HG03095 (cell line): ENCODE data around the gene VSIG8.

Experiments used
- ATAC-seq: cut with Tn5 transposase; IDR thresholded peaks from one replicate; pipeline ENCODE4 v1.9.1; 2021; ENCODE audit warnings: moderate library complexity; ENCODE audit not compliant: unreplicated experiment

VSIG8 gene

GRCh38 chr1:159831412-159832141 is 30.9 kb downstream of the VSIG8 start:
- ATAC-seq: no peak

- no peak for ATAC-seq
Observed at GRCh38 chr1:159830722-159831121, 31.7 kb downstream of the VSIG8 start.

GRCh38 chr1:159829822-159830465 is 32.5 kb downstream of the VSIG8 start:
- ATAC-seq: no peak

GRCh38 chr1:159829273-159829634 is 33.2 kb downstream of the VSIG8 start:
- peak; percentile 64 for ATAC-seq

- no peak for ATAC-seq
Observed at GRCh38 chr1:159828581-159829272, 33.7 kb downstream of the VSIG8 start.

- ATAC-seq: no peak
Observed at GRCh38 chr1:159828176-159828575, 34.3 kb downstream of the VSIG8 start.

- no peak for ATAC-seq
Observed at GRCh38 chr1:159827549-159827948, 34.9 kb downstream of the VSIG8 start.

GRCh38 chr1:159827102-159827490 is 35.4 kb downstream of the VSIG8 start:
- ATAC-seq: no peak

- ATAC-seq: no peak
Observed at GRCh38 chr1:159826441-159827101, 35.9 kb downstream of the VSIG8 start, which contains the start of gene SLAMF8. TSS of gene SLAMF8 (plus strand) at chr1:159826873. CDS start at chr1:159826899, 26 bp downstream.

- no peak for ATAC-seq
Observed at GRCh38 chr1:159825564-159825963, 36.9 kb downstream of the VSIG8 start.

GRCh38 chr1:159823406-159823805 is 39.1 kb downstream of the VSIG8 start:
- no peak for ATAC-seq

GRCh38 chr1:159821171-159821867 is 41.1 kb downstream of the VSIG8 start:
- ATAC-seq: no peak

- ATAC-seq: no peak
Observed at GRCh38 chr1:159817276-159818041, 45.0 kb downstream of the VSIG8 start.

- no peak for ATAC-seq
Observed at GRCh38 chr1:159815926-159816325, 46.5 kb downstream of the VSIG8 start.

GRCh38 chr1:159804924-159805323 is 57.5 kb downstream of the VSIG8 start:
- ATAC-seq: no peak
